Measurements from ENCODE around the gene WDR46. TPM values are rescaled to one million over a fixed set of nuclear protein-coding genes. Genes with fewer than 3 reads are reported as not detected.

WDR46 gene
- total and polyA plus RNA-seq, 2 of the 8 experiments (the other 6 are each of a cell fraction or from before 2014, with no cell fraction given), result 69.7 to 91.0 TPM

- Histone ChIP-seq H2AK5ac (ENCODE audit: low read depth, low read length) (no peak overlapping the region), H3K27me3 (replicated peaks in 1 of 4; ENCODE audit: control insufficient read depth in 3 of 4, extremely low read depth in 1 of 4, insufficient read depth in 3 of 4, low read length in 3 of 4) (peaks cover 0 to 20% (median 9%) of the 10 kb centered on the region in 4 experiments; a peak in 6 of 7 replicates), H4K91ac (replicated peaks; ENCODE audit: insufficient read length, low read length) (no peak overlapping the region), H2AFZ (ENCODE audit: low read length) (no peak overlapping the region), H3K79me2 (ENCODE audit: control insufficient read depth in 1 of 2, insufficient read depth in 2 of 2, low read length in 2 of 2) (no peaks in the 10 kb centered on the region), H2BK20ac (ENCODE audit: low read length) (no peak overlapping the region), H3K36me3 (ENCODE audit: control insufficient read depth in 2 of 4, insufficient read depth in 4 of 4, low read length in 3 of 4) (no peaks in the 10 kb centered on the region), H3K4ac (replicated peaks; ENCODE audit: insufficient read length, low read depth, low read length) (no peak overlapping the region), H3K18ac (ENCODE audit: extremely low read depth, low read length) (no peak overlapping the region), H3K23ac (ENCODE audit: insufficient read length) (no peak overlapping the region), H3K4me2 (ENCODE audit: insufficient read depth in 1 of 2, low read depth in 2 of 2, low read length in 2 of 2) (no peak overlapping the region), H3K4me1 (replicated peaks in 1 of 4; ENCODE audit: control insufficient read depth in 3 of 4, insufficient read depth in 4 of 4, low read length in 3 of 4) (peaks cover 0 to 5% (median under 1%) of the 10 kb centered on the region in 4 experiments; a peak in 4 of 7 replicates), H3K79me1 (ENCODE audit: low read depth, low read length) (no peaks in the 10 kb centered on the region), H3K14ac (ENCODE audit: insufficient read length) (no peak overlapping the region), H4K20me1 (replicated peaks in 1 of 2; ENCODE audit: control insufficient read depth in 1 of 2, insufficient read depth in 2 of 2, low read length in 2 of 2) (no peaks in the 10 kb centered on the region), H2BK120ac (replicated peaks; ENCODE audit: low read depth, low read length) (no peak overlapping the region), H4K8ac (ENCODE audit: extremely low read depth, insufficient read depth, low read length) (no peak overlapping the region), H2BK5ac (ENCODE audit: low read depth, low read length) (no peak overlapping the region), H2BK15ac (ENCODE audit: low read length) (no peak overlapping the region), H3K9me3 (ENCODE audit: insufficient read depth in 2 of 2, low read depth in 1 of 2, low read length in 1 of 2) (no peaks in the 10 kb centered on the region), H3K4me3 (ENCODE audit: extremely low read depth in 1 of 4, insufficient read depth in 2 of 4, low read depth in 3 of 4, low read length in 4 of 4) (no peak overlapping the region), H3K27ac (ENCODE audit: low read depth, low read length) (no peak overlapping the region), H3K56ac (replicated peaks; ENCODE audit: insufficient read length, low read depth, low read length) (no peak overlapping the region), H2BK12ac (ENCODE audit: low read depth, low read length) (no peak overlapping the region), H4K5ac (ENCODE audit: insufficient read length, low read depth, low read length) (no peak overlapping the region), H3K9ac (replicated peaks in 1 of 4; ENCODE audit: extremely low read depth in 1 of 4, low read depth in 3 of 4, low read length in 3 of 4) (no peak overlapping the region), H3K23me2 (ENCODE audit: low read depth, low read length) (no peaks in the 10 kb centered on the region; the same call in 1 of the 2 replicates)
- 63% methylated on average over 1 of the region's 1 CpG; no CpG with 5 or more reads in 1 of the 2 experiments for WGBS, 2 experiments (ENCODE audit: extremely low coverage in 1 of 2, insufficient coverage in 1 of 2, insufficient read length in 1 of 2, insufficient replicate concordance in 2 of 2, low coverage in 1 of 2, low lambda C conversion rate in 2 of 2, missing lambda C conversion rate in 1 of 2)
- ChIA-PET POLR2A (ENCODE audit: partially characterized antibody) (no interaction called here), CTCF (ENCODE audit: partially characterized antibody) (interaction anchor here (0.7 kb wide), 1 partner anchor 93 kb away, joined by 3 read pairs; no protein-coding TSS in a partner anchor)
- FAIRE-seq, result no peak
- DNase-seq (ENCODE audit: low read depth in 1 of 2, low spot score in 2 of 2), result no peak
- TF ChIP-seq KDM5A (IDR thresholded peaks at IDR 0.05; ENCODE audit: low read length) (no peak), RNF2 (IDR thresholded peaks at IDR 0.05; ENCODE audit: borderline replicate concordance, low read depth, low read length, missing control alignments, poor library complexity, severe bottlenecking) (no peak)
Measured at GRCh38 chr6:33243476-33243875, 45.6 kb downstream of the WDR46 start.
